DND-41 (cell line): Measurements from ENCODE around the gene LITAFD.
"Not testable (repeated sequence)": the region's sequence is repeated elsewhere in the genome, so short reads cannot be mapped to it uniquely, and the experiment has no call there.

ENCODE experiments used
- ATAC-seq: fragments of 200-7000 bp; cut with Tn5 transposase; 3 replicates; pipeline ENCODE4 v1.9.1; 2021; ENCODE audit warnings: low read depth; ENCODE audit not compliant: insufficient read depth
- DNase-seq: peaks from one replicate; pipeline ENCODE4 v3.0.0-alpha.2; 2020
- H2AFZ ChIP-seq: 2 replicates; pipeline ENCODE4 v1.6.0; 2012; ENCODE audit warnings: low read depth, low read length
- H3K27ac ChIP-seq: 2 replicates; pipeline ENCODE4 v1.5.1; 2012; ENCODE audit warnings: low read length, inconsistent platforms
- H3K27me3 ChIP-seq: fragments of 200-600 bp; sonication (generic); 2 replicates; pipeline ENCODE4 v1.6.0; 2012; ENCODE audit warnings: low read length, mild to moderate bottlenecking, inconsistent platforms; ENCODE audit not compliant: insufficient read depth, poor library complexity
- H3K36me3 ChIP-seq: 2 replicates; pipeline ENCODE4 v1.5.1; 2012; ENCODE audit warnings: low read length, inconsistent platforms; ENCODE audit not compliant: insufficient read depth
- H3K4me1 ChIP-seq: 2 replicates; pipeline ENCODE4 v1.5.1; 2012; ENCODE audit warnings: mild to moderate bottlenecking, low read length; ENCODE audit not compliant: insufficient read depth
- H3K4me2 ChIP-seq: 2 replicates; pipeline ENCODE4 v1.6.0; 2012; ENCODE audit warnings: mild to moderate bottlenecking, moderate library complexity, low read length, inconsistent platforms; ENCODE audit not compliant: insufficient read depth
- H3K4me3 ChIP-seq, 2 experiments: fragments of 200-600 bp in 1 of 2; shearing (Covaris generic) in 1 of 2; 2 replicates each; pipeline ENCODE4 v1.5.1; 2012 to 2016; ENCODE audit warnings: inconsistent platforms in 2 of 2, low read length in 2 of 2, mild to moderate bottlenecking in 2 of 2, low read depth in 1 of 2, moderate library complexity in 1 of 2
- H3K79me2 ChIP-seq: 2 replicates; pipeline ENCODE4 v1.6.0; 2012; ENCODE audit warnings: low read length, inconsistent platforms; ENCODE audit not compliant: insufficient read depth
- H3K9ac ChIP-seq: 2 replicates; pipeline ENCODE4 v1.6.0; 2012; ENCODE audit warnings: low read depth, mild to moderate bottlenecking, inconsistent platforms, low read length, moderate library complexity
- H3K9me3 ChIP-seq: 2 replicates; pipeline ENCODE4 v1.5.1; 2012; ENCODE audit warnings: low read length, moderate library complexity, mild to moderate bottlenecking, inconsistent platforms; ENCODE audit not compliant: insufficient read depth, severe bottlenecking
- H4K20me1 ChIP-seq: 2 replicates; pipeline ENCODE4 v1.6.0; 2012; ENCODE audit warnings: low read length; ENCODE audit not compliant: insufficient read depth
- CTCF ChIP-seq: IDR thresholded peaks from 2 replicates; pipeline ENCODE4 v1.5.1; 2012; ENCODE audit warnings: borderline replicate concordance, low read length, moderate library complexity, mild to moderate bottlenecking; ENCODE audit not compliant: poor library complexity, severe bottlenecking; ENCODE audit errors: extremely low read depth
- EZH2 ChIP-seq: IDR thresholded peaks from 3 replicates; pipeline ENCODE4 v1.6.1; 2012; ENCODE audit warnings: borderline replicate concordance, low read depth, mild to moderate bottlenecking, moderate library complexity, low read length, inconsistent platforms; ENCODE audit not compliant: severe bottlenecking

LITAFD gene

DNA sequence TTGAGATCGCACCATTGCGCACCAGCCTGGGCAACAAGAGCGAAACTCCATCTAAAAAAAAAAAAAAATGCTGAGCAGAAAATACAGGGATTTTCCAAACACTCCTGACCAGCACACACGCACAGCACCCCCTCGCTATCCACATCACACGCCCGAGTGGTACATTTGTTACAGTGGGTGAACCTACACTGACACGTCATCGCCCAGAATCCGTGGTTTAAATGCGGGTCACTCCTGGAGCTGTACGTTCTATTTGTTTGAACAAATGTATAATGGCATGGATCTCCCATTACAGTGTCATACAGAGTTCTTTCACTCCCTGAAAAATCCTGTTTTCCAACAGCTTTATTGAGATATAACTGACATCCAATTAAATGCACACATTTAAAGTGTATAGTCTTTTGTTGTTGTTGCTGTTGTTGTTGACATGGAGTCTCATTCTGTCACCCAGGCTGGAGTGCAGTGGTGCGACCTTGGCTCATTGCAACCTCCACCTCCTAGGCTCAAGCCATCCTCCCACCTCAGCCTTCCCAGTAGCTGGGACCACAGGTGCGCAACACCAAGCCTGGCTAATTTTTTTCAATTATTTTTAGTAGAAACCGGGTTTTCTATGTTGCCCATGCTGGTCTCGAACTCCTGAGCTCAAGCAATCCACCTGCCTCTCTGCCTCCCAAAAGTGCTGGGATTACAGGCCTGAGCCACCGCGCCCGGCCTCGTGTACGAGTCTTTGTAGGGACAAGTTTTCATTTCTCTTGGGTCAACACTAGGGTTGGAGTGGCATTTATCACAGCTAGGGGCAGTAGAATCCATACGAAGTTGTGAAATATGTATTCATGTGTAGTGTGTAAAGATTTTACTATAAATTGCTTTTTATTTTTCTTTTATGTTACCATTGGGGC is 8.9 kb upstream of the LITAFD start:
- no peak overlapping the region for H3K9ac ChIP-seq
- H3K4me2 ChIP-seq, result no peak overlapping the region
- H3K27ac ChIP-seq, result no peak overlapping the region; the same call in 1 of the 2 replicates
- H3K4me3 ChIP-seq, result no peak overlapping the region
- H4K20me1 ChIP-seq, result no peaks in the 10 kb centered on the region
- H3K9me3 ChIP-seq, result no peaks in the 10 kb centered on the region
- H3K27me3 ChIP-seq, result no peaks in the 10 kb centered on the region
- H2AFZ ChIP-seq, result no peak overlapping the region
- no peak for TF ChIP-seq EZH2
- peak; percentile 42 for TF ChIP-seq CTCF
- ATAC-seq, result no peak
- DNase-seq, result no peak
- H3K36me3 ChIP-seq, result no peaks in the 10 kb centered on the region
- H3K79me2 ChIP-seq, result peaks cover 12% of the 10 kb centered on the region
- peaks cover 29% of the 10 kb centered on the region for H3K4me1 ChIP-seq

DNA sequence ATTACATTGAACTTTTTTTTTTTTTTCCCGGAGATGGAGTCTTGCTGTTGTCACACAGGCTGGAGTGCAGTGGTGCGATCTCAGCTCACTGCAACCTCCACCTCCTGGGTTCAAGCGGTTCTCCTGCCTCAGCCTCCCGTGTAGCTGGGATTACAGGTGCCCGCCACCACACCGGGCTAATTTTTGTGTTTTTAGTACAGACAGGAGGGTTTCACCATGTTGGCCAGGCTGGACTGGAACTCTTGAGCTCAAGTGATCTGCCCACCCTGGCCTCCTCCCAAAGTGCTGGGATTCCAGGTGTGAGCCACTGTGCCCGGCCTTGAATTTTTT is 8.3 kb upstream of the LITAFD start:
- not testable (repeated sequence) for H3K27me3 ChIP-seq, DNase-seq, ATAC-seq, H2AFZ ChIP-seq, H3K79me2 ChIP-seq, H4K20me1 ChIP-seq, H3K4me3 ChIP-seq, H3K9ac ChIP-seq, H3K27ac ChIP-seq, H3K4me2 ChIP-seq, H3K9me3 ChIP-seq, H3K36me3 ChIP-seq
- H3K4me1 ChIP-seq, result peaks cover 29% of the 10 kb centered on the region

GRCh38 chr16:8874388-8874787 is 7.8 kb upstream of the LITAFD start:
- no peaks in the 10 kb centered on the region for H3K9me3 ChIP-seq
- no peak overlapping the region for H3K4me2 ChIP-seq
- peaks cover 4% of the 10 kb centered on the region for H3K79me2 ChIP-seq
- H3K9ac ChIP-seq, result no peak overlapping the region
- no peak overlapping the region for H3K4me3 ChIP-seq
- peaks cover 26% of the 10 kb centered on the region for H3K4me1 ChIP-seq
- H4K20me1 ChIP-seq, result no peaks in the 10 kb centered on the region
- no peaks in the 10 kb centered on the region for H3K36me3 ChIP-seq
- DNase-seq, result no peak
- no peak overlapping the region for H3K27ac ChIP-seq
- H3K27me3 ChIP-seq, result no peaks in the 10 kb centered on the region
- no peak for TF ChIP-seq CTCF
- TF ChIP-seq EZH2, result no peak
- no peak overlapping the region for H2AFZ ChIP-seq
- no peak for ATAC-seq

GRCh38 chr16:8875317-8875716 is 6.8 kb upstream of the LITAFD start:
- DNase-seq, H3K4me2 ChIP-seq, H2AFZ ChIP-seq, H3K79me2 ChIP-seq, H3K36me3 ChIP-seq, H3K4me3 ChIP-seq, H3K27ac ChIP-seq, H4K20me1 ChIP-seq, ATAC-seq, H3K27me3 ChIP-seq, H3K9ac ChIP-seq, H3K9me3 ChIP-seq: not testable (repeated sequence)
- peaks cover 22% of the 10 kb centered on the region for H3K4me1 ChIP-seq
